RWPE2 (cell line): ENCODE measurements around the gene CDH4.

ENCODE experiments used
- ATAC-seq: fragments of 200-7000 bp; cut with Tn5 transposase; 3 replicates; pipeline ENCODE4 v1.9.1; 2021; ENCODE audit warnings: low read depth
- DNase-seq: peaks from one replicate; pipeline ENCODE4 v3.0.0-alpha.2; 2020; ENCODE audit warnings: low spot score
- H3K27ac ChIP-seq: fragments of 450-650 bp; 2 replicates; pipeline ENCODE4 v1.5.1; 2017; ENCODE audit warnings: mild to moderate bottlenecking; ENCODE audit not compliant: poor library complexity, severe bottlenecking
- H3K27me3 ChIP-seq: fragments of 250-450 bp; sonication (Bioruptor Pico); 2 replicates; pipeline ENCODE4 v1.5.1; 2021; ENCODE audit warnings: mild to moderate bottlenecking, moderate library complexity; ENCODE audit not compliant: insufficient read depth, poor library complexity, severe bottlenecking
- H3K36me3 ChIP-seq: fragments of 250-450 bp; sonication (Bioruptor Pico); 2 replicates; pipeline ENCODE4 v1.5.1; 2020; ENCODE audit warnings: low read depth, mild to moderate bottlenecking, moderate library complexity
- H3K4me1 ChIP-seq: fragments of 250-450 bp; sonication (Bioruptor Pico); 2 replicates; pipeline ENCODE4 v1.5.1; 2021; ENCODE audit warnings: mild to moderate bottlenecking, moderate library complexity; ENCODE audit not compliant: insufficient read depth, poor library complexity, severe bottlenecking
- H3K4me3 ChIP-seq: fragments of 250-450 bp; sonication (Bioruptor Pico); 2 replicates; pipeline ENCODE4 v1.5.1; 2021; ENCODE audit warnings: mild to moderate bottlenecking, moderate library complexity; ENCODE audit not compliant: severe bottlenecking
- H3K9me3 ChIP-seq: fragments of 250-450 bp; sonication (Bioruptor Pico); 2 replicates; pipeline ENCODE4 v1.5.1; 2021; ENCODE audit warnings: mild to moderate bottlenecking, moderate library complexity; ENCODE audit not compliant: severe bottlenecking
- TF ChIP-seq, protein P1 (sequence below): fragments of 450-650 bp; IDR thresholded peaks from one replicate; pipeline ENCODE4 v1.5.1; 2017; ENCODE audit warnings: mild to moderate bottlenecking, moderate library complexity; ENCODE audit not compliant: poor library complexity, severe bottlenecking

The CDH4 gene

DNA sequence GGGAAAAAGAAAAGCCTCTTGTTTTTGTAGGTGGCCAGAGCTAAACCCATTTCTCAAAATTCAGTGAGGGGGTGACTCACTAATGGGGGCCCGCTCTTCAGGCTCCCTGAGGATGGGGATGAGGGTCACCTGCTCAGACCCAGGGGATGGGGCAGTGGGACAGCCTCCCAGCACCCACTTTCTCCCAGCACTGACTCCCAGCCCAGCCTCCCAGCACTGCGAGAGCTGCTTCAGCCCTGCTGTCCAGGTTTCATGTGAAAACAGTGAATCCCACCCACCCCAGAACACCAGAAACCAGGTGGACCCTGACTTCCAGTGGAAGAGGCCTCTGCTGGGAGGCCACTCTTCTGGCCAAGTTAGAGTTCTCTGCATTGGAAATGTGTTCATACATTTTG, 362.6 kb downstream of the CDH4 start:
- no peak overlapping the region for H3K4me3 ChIP-seq
- H3K4me1 ChIP-seq, result no peaks in the 10 kb centered on the region
- ATAC-seq (no peak), DNase-seq (no peak)
- H3K27me3 ChIP-seq, result no peaks in the 10 kb centered on the region
- no peak overlapping the region for H3K27ac ChIP-seq
- TF ChIP-seq, protein P1, sequence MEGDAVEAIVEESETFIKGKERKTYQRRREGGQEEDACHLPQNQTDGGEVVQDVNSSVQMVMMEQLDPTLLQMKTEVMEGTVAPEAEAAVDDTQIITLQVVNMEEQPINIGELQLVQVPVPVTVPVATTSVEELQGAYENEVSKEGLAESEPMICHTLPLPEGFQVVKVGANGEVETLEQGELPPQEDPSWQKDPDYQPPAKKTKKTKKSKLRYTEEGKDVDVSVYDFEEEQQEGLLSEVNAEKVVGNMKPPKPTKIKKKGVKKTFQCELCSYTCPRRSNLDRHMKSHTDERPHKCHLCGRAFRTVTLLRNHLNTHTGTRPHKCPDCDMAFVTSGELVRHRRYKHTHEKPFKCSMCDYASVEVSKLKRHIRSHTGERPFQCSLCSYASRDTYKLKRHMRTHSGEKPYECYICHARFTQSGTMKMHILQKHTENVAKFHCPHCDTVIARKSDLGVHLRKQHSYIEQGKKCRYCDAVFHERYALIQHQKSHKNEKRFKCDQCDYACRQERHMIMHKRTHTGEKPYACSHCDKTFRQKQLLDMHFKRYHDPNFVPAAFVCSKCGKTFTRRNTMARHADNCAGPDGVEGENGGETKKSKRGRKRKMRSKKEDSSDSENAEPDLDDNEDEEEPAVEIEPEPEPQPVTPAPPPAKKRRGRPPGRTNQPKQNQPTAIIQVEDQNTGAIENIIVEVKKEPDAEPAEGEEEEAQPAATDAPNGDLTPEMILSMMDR, result no peak
- H3K36me3 ChIP-seq, result no peaks in the 10 kb centered on the region
- H3K9me3 ChIP-seq, result no peaks in the 10 kb centered on the region

DNA sequence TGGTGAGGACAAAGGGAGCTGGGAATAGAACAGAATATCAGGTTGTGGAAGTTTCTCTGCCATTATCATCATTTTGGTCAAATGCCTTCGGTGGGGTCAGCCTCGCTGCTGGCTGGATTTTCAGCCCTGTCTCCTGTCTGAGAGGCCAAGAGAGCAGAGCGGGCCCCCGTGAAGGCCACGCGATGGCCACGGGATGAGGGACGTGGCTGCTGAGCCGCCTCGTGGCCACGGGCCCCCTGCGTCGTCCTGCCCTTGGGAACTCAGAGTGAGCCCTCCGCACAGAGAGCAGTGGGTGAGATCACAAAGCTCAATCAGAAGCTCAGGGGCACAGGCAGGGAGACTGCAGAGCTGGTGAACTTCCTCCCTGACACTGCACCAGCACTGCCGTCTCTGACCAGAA, 363.7 kb downstream of the CDH4 start:
- Histone ChIP-seq H3K4me3 (no peak overlapping the region), H3K27ac (no peak overlapping the region), H3K9me3 (no peaks in the 10 kb centered on the region), H3K4me1 (no peaks in the 10 kb centered on the region), H3K27me3 (no peaks in the 10 kb centered on the region), H3K36me3 (no peaks in the 10 kb centered on the region)
- ATAC-seq (no peak), DNase-seq (no peak)
- TF ChIP-seq, protein P1, result no peak

DNA sequence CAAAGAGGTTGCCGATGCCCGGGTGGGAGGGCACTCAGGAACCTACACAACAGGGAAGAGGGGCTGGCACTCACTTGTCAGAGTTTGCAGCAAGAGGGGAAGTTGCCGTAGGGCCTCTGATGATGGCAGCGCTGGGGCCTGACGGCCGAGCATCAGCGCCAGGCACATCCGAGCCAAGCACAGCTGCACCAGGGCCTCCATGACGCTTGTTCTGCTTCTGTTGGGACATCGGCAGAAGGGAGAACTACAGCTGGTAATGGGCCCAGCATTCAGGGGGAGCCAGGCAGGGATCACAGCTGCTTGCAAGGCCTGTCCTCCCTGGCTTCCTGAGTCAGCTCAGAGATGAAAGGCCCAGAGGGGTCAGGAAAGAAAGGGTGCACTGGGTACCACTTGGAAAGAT, 367.7 kb downstream of the CDH4 start:
- Histone ChIP-seq H3K4me3 (no peak overlapping the region), H3K27me3 (no peaks in the 10 kb centered on the region), H3K36me3 (no peaks in the 10 kb centered on the region), H3K27ac (no peak overlapping the region), H3K4me1 (no peaks in the 10 kb centered on the region), H3K9me3 (no peaks in the 10 kb centered on the region)
- DNase-seq (no peak), ATAC-seq (no peak)
- TF ChIP-seq, protein P1, result no peak

DNA sequence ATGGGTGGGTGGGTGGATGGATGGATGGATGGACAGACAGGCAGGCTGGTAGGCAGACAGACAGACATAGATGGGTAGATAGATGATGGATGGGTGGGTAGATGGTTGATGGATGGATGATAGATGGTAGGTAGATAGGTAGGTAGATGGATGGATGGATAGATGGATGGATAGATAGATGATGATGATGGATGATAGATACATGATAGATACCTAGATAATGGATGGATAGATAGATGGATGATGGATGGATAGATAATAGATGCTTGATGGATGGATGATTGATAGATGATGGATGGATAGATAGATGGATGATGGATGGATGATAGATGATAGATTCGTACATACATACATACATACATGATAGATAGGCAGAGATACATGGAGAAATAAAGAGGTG, 368.1 kb downstream of the CDH4 start:
- no peak for ATAC-seq
- TF ChIP-seq, protein P1, result no peak
- H3K4me3 ChIP-seq, result no peak overlapping the region
- DNase-seq, result no peak
- H3K36me3 ChIP-seq, result no peaks in the 10 kb centered on the region
- no peaks in the 10 kb centered on the region for H3K9me3 ChIP-seq
- H3K27me3 ChIP-seq, result no peaks in the 10 kb centered on the region
- H3K27ac ChIP-seq, result no peak overlapping the region
- no peaks in the 10 kb centered on the region for H3K4me1 ChIP-seq

DNA sequence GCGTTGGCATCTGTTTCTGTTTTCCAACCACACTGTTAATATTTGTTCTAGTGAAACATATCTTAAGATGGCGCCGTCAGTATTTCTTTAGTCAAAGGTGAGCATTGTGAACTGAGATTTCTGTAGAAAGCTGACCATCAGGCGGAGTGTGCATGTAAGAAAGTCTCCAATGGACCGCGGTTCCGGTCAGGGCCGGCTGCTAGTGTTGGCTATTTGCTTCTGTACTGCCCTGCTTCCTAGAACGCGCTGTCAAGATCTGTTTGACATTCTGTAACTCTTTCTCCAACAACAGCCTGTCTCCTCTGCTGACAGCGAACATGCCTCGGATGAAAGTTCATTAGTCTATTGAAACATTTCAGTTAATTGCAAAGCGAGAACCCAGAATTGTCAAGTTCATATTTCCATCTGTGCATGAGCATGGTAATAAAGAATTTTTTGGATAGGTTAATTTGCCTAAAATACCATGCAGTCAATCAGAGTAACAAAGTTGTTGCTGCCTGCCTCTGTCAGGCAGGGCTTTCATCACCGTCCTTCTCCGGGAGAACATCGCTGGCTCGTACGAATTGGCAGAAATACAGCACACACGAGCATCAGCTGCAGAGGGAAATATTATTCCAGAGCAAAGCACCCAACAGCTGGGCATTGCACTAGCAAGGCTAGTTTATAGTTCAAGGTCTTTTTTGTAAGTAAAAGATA, 369.1 kb downstream of the CDH4 start:
- ATAC-seq, result no peak
- Histone ChIP-seq H3K36me3 (no peaks in the 10 kb centered on the region), H3K9me3 (no peaks in the 10 kb centered on the region), H3K4me3 (no peak overlapping the region), H3K4me1 (no peaks in the 10 kb centered on the region), H3K27ac (no peak overlapping the region), H3K27me3 (no peaks in the 10 kb centered on the region)
- DNase-seq, result no peak
- TF ChIP-seq, protein P1, result no peak
